HG03354 (cell line): ENCODE data around the gene ATAD5.
"Not testable (repeated sequence)": the region's sequence is repeated elsewhere in the genome, so short reads cannot be mapped to it uniquely, and the experiment has no call there.

Experiments used
- ATAC-seq: cut with Tn5 transposase; IDR thresholded peaks from one replicate; pipeline ENCODE4 v1.9.1; 2021; ENCODE audit warnings: mild to moderate bottlenecking; ENCODE audit not compliant: unreplicated experiment, poor library complexity, severe bottlenecking

Gene ATAD5

GRCh38 chr17:30908717-30909420 lies 77.1 kb downstream of the ATAD5 start:
- ATAC-seq = no peak

DNA sequence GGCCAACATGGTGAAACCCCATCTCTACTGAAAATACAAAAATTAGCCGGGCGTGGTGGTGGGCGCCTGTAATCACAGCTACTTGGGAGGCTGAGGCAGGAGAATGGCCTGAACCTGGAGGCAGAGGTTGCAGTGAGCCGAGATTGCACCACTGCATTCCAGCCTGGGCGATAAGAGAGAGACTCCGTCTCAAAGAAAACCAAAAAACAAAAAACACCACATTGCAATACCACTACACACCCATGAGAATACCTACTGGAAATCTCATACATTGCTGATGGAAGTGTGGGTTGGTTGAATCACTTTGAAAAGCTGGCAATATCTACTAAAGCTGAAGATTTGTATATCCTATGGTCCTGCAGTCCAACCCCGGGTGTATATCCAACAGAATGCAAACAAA lies 78.4 kb downstream of the ATAD5 start:
- not testable (repeated sequence) for ATAC-seq

GRCh38 chr17:30913955-30914354 lies 82.2 kb downstream of the ATAD5 start:
- ATAC-seq = no peak

GRCh38 chr17:30915833-30916611 lies 84.3 kb downstream of the ATAD5 start:
- no peak for ATAC-seq

GRCh38 chr17:30917050-30917449 lies 85.3 kb downstream of the ATAD5 start:
- ATAC-seq = no peak

DNA sequence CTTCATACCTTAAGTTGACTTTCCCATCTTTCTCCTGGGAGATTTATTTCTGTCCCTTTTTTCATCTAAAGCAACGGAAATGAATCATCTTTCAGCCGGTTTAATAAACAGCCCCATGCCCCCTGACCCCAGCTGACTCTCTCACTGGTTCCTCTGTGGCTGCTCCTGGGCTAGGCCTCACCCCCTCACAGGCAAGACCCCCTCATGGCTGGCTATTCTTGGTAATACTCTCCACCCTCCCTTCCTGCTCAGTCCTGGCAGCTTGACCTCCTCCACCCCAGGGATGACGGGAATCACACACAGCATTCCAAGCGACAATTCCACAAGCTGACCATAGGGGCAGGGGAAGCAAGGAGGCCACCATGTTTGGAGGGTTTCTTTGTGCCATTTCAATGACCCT lies 88.5 kb downstream of the ATAD5 start:
- ATAC-seq = no peak

GRCh38 chr17:30920683-30921543 lies 89.1 kb downstream of the ATAD5 start:
- ATAC-seq = no peak

GRCh38 chr17:30921544-30922196 lies 89.9 kb downstream of the ATAD5 start, which contains the start of gene ADAP2:
ADAP2 (plus strand) TSS chr17:30921945; CDS start chr17:30922015, 70 bp downstream.
- no peak for ATAC-seq

DNA sequence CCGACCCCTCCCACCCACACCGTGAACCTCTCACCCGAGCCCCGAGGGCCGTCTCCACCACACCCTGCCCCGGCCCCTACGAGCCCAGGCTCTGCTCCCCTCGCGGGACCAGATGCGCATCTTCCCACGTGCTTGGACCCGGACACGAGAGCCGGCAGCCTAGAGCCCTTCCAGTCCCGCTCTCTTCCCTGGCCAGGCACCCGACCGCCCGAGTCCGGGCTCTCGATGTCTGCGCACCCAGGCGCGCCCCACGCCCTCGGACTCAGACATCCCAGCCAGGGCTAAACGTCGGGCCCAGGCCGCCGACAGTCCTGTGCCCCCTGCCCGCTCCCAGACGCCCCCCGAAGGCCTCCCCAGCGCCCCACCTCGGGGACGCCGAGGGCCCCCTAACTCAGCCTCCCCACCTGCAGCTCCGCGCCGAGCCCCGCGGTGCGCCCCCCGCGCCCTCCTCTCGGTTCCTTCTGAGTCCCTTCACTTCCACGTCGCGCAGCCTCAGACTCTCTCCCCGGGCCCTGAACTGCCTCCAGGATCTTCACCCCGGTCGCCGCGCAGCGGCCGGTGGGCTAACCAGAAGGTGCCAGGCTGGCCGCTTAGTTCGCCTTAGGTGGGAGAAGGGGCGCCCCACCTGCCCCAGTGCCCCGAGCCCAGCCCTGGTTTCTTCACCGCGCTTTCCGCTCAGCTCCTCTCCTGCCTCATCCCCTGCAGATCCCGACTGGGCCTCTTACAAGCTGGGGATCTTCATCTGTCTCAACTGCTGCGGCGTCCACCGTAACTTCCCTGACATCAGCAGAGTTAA lies 90.7 kb downstream of the ATAD5 start:
- ATAC-seq = no peak

- ATAC-seq = no peak
Measured at GRCh38 chr17:30924341-30924740, 92.6 kb downstream of the ATAD5 start.

- ATAC-seq = no peak
Measured at GRCh38 chr17:30926516-30926915, 94.8 kb downstream of the ATAD5 start.

- no peak for ATAC-seq
Measured at GRCh38 chr17:30927756-30928155, 96.0 kb downstream of the ATAD5 start.

DNA sequence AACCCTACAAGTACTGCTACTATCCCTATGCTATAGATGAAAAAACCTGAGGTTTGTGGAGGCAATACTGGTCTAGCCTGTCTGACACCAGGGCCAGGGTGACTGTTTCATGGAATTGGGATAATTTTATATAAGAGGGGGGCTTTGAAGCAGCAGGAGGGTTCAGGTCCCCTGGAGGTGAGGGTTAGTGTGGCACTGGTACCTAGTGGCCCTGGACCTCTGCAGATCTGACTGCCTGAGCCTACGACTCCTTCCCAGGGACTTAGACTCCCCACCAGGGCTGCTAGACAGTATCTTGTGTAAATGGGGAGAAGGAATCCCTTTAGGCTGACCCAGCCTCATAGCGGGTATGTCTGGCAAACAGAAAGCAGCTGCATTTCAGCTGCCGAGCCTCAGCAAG lies 96.8 kb downstream of the ATAD5 start:
- ATAC-seq = no peak

DNA sequence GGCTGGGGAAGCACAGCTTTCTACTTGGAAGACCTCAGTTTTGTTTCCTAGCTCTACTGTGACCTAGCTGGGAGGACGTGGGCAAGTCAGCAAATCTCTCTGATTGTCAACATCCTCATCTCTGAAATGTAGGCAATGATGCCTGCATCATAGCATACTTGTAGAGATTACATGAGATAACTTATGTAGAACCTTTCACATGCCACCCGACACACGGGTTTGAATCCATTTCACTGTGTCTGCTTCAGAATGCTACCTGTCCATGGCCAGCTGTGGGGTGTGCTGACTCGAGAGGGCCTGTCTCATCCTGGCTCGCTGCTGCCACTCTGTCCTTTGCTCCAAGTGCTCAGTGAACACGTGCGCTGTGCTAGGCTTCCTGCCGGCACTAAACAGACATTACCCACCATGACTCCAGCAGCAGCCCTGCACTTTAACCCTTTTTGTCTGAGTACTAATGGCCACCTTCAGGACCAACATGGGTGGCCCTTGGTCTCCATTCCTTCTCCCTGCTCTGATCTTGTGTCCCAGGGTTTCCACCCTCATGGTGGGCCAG lies 97.4 kb downstream of the ATAD5 start:
- no peak for ATAC-seq

GRCh38 chr17:30929861-30930260 lies 98.1 kb downstream of the ATAD5 start:
- not testable (repeated sequence) for ATAC-seq

DNA sequence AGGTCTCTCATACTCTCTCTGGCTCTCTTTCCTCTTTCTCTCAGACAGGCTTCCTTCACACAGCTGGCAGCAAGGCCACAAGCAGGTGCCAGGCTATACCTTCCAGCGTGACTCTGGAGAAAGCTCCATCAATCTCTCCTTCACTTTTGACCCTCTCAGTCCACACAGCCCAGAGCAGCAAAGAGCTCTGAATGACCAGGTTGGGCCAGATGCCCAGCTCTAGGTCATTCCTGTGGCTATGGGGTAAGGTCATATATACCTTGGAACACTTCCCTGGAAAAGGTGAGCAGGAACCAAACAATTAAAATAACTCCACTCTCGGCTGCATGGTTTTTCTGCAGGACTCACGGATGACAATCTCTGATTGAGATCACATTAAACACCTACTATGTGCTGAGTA lies 98.7 kb downstream of the ATAD5 start:
- ATAC-seq = no peak

GRCh38 chr17:30931582-30931981 lies 99.8 kb downstream of the ATAD5 start:
- ATAC-seq = not testable (repeated sequence)

DNA sequence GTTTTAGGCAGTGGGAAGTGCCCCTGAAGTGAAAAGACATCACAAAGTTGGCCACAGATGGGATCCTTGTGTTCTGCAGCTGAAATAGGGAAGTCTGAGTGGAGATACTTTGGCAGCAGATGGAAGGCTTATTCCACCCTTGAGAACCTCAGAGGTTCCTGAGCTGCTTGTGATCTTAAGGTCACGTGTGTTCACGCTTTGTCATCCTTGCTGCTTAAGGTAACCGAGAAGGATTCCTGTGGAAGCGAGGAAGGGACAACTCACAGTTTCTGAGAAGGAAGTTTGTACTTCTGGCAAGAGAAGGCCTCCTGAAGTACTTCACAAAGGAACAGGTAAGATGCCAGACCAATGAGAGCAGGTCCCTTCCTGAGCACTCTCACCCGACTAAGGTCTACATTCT lies 102.2 kb downstream of the ATAD5 start:
- no peak for ATAC-seq
